NCI-H510A (cell line): ENCODE results near the gene AHDC1.
"Not testable (repeated sequence)": the region's sequence is repeated elsewhere in the genome, so short reads cannot be mapped to it uniquely, and the experiment has no call there.

Experiments used
- DNase-seq: peaks from one replicate; lab custom pipeline; 2025; lab: John Stamatoyannopoulos, UW

The AHDC1 gene

DNA sequence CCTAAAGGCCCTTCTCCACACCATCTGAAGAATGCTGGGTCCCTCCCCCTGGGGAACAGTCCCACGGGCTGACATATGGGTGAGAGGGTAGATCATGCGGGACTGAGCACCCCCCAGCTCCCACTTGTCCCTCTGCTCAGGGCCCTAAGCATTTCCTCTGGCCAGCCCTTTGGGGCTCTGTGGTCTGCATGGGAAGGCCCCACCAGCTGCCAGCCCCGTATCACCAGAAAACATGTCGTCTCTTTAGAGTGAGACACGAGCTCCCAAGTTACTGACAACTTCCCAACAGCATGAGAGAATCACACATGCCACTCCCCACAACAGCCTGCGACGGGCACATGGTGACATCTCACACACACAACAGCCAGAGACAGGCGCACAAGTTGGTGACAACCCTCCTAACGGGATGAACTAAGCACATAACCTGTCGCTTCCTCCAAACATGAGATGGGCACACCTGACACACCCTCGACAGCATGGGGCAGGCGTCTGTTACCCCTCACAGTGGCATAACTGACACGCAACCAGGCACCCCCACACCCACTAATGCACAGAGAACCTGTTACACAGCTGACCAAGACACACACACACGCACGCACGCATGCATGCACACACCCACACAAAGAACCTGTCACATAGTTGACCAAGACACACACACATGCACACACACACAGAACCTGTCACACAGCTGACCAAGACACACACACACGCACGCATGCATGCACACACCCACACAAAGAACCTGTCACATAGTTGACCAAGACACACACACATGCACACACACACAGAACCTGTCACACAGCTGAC, 41.2 kb downstream of the AHDC1 start:
- no peak for DNase-seq

DNA sequence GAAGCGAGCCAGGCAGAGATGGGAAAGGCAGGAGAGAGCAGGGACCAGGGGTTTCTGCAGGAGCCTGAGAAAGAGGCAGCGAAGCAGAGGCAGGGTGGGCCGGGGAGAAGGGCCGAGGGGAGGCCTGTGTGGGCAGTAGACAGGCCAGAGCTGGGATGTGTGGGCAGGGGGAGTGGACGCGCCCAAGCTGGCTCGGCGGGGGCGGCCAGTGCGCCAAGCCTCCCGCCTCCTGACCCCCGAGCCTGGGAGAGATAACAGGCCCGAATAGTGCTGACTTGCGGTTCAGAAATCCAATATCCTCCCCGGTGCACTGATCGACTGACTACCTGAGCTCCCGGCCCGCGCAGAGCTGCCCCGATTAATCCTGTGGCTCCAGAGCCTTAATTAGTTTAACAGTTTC, 41.9 kb downstream of the AHDC1 start:
- no peak for DNase-seq

DNA sequence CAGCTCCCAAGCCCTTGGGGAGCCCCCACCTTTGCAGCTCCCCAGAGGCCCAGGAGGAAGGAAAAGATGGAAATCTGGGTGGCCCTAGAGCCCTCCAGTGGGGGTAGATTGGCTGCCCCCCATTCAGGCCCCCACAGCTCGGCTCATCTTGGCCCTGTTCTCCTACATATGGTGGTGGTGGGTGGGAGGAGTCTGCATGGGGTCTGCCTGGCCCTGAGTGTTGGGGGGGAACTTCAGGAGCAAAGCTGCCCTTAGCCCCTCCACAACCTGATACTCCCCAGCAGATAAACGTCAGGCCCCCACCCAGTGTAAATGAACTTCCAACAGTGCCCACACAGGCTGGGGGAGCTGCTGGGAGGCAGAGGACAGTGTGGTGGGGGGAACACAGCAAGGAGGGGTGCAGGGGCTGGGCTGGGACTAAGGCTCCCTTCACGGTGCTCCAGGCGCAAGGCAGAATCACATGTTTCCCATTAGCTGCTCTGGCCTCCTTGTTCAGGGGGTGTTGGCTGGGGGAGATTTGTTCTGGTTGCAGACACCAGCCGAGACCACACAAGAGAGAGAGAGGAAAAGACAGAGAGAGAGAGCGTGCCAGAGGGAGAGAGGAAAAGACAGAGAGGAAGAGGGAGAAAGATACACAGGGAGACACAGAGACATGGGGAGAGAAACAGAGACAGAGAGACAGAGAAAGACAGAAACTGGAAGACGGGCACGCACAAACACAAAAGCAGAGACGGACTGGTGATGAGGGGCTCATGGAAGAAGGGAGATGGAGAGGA, 42.6 kb downstream of the AHDC1 start:
- DNase-seq = no peak

DNA sequence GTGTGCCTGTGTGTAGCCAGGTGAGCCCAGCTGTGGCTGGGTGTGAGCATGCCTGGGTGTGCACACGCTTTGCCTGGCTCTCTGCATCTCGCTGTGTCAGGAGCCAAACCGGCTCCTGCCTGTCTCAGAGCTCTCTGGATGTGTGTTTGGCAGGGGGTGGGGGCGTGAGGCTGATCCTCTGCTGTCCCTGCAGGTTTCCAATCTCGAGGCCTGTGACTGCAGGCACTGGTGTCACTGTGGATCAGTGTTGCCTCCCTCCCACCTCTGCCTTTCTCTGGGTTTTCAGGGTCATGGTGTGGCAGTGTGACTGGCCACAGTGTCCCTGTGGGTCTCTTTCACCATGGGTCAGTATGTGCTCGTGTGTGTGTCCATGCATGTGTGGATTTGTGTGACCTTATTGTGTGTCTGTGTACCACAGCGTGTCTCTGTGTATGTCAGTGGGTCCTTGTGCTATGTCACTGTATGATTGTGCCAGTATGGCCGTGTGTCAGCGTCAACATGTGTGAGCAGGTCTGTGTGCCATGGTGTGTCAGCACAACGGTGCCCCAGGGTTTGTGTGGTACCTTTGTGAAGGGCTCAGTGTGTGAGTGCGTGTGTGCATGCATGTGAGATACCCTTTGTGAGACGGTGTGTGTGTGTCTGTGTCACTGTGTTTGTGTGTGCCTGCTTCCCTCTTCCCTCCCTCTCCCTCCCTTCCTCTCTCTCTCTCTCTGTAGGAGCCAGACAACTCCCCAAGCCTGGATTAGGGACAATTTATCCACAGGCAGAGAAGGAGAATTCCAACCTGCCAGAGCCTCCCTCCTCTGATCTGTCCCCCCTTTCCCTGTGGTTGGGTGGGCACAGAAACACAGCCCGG, 43.4 kb downstream of the AHDC1 start:
- DNase-seq = no peak

DNA sequence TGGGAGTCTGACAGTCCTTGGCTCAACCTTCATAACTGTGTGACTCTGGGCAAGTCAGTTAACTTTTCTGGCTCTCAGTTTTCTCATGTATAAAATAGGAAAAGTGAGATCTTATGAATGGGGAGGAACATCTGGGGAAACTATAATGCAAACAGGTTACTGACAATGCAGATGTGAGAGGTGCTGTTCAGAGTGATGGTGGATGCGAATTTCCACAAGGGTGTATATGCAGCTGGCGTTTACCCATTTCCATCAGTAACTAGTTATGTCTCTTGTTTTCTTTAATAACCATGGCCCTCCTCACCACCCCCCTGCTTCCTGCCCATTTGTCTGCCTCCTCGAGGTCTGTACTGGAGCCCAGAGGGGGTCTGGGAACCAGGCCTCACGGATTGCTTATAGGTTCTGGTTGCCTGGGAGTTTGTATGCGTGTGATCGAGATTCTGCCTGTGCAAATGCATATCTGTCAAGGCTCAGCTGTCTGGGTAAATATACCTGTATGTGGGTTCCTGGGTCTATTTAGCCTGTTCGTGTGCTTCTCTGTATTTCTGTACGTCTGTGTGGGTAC, 44.4 kb downstream of the AHDC1 start:
- no peak for DNase-seq

DNA sequence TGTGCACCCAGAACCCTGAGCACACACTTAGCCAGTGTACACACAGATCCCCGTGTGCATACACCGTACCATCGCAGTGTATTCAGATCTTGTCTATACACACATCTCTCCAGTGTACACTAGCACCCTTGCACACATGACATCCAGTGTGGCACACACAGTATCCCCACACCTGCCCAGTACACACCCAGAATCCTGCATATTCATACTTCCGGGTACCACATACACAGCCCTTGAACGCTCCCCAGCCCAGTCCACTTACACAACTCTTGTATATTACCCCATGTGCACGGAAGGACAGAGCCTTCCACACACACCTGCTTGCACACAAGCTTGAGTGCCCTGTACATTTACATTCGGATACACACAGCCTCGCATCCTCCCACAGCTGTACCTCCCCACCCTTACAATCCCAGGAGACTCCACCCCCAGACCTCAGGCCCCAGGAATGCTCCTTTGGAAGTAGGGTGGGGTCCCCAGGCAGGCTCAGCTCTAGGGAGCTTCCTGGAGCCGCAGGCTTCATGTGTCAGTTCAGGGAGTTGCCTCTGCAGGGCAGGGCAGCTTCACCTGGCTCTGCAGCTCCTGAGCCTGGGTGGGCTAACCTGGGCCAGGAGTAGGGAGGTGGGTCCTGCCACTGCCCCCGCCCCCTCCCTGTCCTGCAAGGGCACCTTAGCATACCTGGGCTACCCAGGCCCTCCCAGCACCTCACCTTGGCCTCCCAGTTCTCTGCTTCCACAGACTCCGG, 46.2 kb downstream of the AHDC1 start:
- DNase-seq = no peak

DNA sequence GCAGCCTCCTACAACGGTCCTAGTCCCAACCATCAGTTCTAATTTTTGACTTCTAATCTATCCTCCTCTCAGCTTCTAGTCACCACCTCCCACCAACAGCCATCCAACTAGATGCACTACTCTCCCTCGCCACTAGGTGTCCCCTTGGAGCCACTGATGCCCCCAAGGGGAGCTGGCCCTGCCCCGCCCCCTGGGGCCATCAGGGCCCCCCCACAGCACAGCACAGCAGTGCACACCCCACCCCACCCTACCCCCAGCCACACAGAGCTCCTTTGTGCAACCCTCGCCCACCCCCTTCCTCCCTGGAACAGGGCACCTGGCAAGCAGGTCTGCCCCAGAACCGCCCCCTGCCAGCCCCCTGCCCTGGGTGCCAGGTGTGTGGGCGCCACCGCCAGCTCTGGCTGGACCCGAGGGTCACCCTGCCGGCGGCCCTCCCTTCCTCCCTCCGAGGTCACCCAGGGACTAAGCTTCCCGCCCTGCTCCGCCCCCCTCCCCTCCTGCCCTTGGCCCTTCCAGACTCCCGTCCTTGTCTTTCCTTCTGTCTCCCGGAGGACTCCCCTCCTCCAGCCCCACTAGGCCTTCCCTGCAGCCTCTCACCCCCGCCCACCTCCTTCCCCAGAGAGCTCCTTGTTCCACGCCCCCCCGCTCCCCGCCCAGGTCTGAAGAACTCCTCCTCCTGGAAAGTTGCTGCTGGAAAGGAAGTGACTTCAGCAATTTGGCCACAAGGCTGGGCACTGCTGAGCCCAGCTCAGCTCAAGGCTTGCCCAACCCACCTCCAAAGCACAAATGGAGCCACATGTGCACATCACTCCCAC, 47.0 kb downstream of the AHDC1 start:
- DNase-seq = no peak

DNA sequence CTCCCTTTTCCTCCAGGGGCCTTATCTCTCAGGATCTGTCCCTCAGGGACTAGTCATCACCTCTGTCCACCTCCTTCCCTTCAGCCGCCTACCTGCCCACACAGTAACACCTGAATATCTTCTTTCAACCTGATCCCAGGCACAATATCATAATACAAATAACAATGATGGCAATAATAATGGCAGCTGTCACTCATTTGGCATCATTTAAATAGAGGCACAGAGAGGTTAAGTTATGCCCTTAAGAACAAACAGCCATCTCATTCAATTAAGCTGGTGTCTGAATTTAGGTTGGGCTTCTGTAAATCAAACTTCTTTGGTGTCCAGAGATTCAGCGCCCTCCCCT, 47.5 kb downstream of the AHDC1 start:
- DNase-seq = no peak

DNA sequence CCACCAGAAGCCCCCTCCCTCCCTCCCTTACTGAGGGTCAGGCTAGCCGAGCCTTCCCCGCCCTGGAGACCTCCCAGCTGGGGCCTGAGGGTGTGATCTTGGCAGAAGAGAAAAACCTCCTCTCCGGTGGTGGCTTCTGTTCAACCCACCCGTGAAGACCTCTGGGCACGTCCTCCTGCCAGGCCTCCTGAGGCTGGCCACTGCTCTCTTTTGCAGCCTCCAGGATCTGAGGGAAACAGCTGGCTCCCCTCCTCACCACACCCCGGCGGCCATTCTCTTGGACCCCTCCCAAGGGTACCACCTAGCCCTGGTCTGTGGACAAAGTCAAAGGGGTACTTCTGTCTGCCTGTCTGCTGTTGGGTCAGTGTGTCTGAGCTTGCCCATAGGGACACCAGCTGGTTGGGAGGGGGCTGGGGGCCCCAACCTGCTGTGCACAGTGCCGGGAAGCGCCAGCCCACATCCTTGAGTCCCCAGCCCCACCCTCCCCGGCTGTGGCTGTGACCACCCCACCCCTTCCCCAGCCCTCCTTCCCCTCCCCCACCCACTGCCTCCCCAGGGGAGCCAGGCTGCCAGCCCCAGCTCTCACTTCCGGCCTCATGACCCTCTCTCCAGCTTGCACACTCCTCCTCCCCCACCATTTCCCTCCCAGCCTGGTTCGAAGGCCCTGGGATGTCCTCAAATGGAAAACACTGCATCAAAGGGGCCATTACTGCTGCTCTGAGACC, 48.1 kb downstream of the AHDC1 start:
- DNase-seq = no peak

DNA sequence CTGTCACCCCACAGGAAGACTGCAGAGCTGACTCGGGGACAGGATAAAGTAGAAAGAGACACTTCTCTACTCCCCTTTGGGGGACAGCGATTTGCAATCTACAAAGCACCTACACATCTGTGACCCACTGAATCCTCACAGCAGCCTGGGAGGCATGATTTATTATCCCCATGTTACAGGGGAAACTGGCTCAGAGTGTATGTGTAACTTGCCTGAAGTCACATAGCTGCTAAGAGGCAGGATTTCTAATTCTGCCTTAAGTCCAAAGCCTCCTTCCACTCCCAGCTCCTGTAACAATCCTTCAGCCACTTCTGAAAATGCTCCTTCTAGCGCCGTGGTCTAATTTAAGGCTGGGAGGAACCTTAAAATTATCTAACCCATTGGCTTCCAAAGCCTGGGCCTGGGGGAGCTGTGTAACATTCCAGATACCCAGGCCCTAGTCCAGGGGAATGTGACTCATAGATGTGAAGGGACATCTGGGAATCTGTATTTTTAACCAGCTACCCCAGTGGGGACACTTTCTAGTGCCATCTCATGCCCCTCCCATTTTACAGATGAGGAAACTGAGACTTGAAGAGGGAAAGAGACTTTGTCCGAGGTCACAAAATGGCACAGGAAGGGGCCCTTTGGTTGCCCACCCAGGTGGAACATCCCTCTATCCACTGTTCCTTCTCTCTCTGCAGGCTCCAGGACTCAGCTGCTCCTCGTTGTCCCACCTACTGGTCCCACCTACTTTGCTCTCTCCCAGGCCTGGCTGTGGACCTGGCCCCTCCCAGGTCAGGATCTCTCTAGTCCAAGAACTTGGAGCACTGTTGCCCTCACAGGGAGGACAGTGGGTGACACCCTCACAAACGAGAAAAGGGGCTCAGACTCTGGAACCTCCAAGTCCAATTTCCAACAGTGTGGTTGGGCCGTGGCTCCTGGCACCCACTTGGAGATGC, 48.9 kb downstream of the AHDC1 start:
- no peak for DNase-seq

DNA sequence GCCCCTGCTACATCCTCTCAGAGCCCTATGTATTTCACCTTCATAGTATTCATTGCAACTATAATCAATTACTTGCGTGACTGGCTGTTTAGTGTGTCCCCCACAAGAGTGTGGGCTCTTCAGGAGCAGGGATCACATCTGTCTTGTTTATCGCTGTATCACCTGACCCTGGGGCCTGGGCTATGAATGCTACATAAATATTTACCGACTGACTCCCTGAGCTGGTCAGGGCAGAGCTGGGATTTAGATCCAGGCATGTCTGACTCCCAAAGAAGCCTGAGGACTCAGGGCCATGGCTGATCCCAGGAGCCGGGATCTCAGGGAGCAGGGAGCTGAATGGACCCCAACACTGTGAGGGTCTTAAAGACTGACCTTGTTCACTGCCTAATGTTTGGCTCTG, 49.7 kb downstream of the AHDC1 start:
- DNase-seq = no peak

DNA sequence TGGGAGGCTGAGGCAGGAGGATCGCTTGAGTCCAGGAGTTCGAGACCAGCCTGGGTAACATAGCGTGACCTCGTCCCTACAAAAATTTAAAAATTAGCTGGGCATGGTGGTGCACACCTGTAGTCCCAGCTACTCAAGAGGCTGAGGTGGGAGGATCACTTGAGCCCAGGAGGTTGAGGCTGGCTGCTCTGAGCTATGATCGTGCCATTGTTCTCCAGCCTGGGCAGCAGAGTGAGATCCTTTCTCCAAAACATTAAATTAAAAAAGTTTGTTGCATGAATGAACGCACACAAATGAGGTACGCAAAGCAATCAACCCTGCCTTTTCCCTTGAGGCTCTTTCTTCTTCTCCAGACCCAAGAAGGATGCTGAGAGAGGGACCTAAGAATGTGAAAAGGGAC, 50.1 kb downstream of the AHDC1 start:
- not testable (repeated sequence) for DNase-seq

DNA sequence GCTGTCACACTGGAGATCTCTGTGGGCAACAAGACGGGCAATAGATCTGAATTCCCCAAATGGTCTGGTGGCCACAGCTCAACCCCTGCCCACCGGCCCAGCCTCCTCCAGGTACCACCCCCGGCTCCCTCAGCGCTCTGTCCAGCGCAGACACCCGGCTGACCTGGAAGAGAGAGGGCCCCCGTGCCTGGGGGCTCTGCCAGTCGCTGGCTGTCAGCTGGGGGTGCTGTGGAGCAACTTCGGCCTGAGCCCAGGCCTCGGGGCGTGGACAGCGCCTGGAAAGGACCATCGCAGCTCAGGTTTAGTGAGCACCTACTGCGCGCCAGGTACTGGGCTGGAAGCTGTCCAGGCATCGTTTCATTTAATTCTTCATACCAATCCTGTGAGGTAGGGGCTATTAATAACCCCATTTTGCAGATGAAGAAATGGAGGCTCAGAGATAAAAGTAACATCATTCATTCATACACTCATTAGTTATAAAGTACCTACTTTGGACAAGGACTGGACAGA, 51.0 kb downstream of the AHDC1 start:
- no peak for DNase-seq

DNA sequence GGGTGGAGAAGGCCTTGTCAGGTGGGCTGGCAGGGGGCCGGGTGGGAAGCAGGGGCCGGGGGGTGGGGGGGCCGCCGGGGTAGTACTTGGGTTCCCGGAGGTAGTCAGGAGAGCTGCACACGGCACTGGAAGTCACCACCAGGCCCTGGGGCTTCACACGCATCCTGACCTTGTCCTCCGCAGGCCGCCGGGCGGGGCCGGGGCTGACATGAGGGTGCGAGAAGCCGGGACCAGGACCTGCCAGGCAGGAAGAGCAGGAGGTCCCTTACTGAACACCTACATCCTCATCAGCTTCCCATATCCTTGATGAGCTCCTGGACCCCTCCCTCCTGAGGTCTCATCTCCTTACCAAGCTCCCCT, 52.0 kb downstream of the AHDC1 start:
- DNase-seq = no peak

DNA sequence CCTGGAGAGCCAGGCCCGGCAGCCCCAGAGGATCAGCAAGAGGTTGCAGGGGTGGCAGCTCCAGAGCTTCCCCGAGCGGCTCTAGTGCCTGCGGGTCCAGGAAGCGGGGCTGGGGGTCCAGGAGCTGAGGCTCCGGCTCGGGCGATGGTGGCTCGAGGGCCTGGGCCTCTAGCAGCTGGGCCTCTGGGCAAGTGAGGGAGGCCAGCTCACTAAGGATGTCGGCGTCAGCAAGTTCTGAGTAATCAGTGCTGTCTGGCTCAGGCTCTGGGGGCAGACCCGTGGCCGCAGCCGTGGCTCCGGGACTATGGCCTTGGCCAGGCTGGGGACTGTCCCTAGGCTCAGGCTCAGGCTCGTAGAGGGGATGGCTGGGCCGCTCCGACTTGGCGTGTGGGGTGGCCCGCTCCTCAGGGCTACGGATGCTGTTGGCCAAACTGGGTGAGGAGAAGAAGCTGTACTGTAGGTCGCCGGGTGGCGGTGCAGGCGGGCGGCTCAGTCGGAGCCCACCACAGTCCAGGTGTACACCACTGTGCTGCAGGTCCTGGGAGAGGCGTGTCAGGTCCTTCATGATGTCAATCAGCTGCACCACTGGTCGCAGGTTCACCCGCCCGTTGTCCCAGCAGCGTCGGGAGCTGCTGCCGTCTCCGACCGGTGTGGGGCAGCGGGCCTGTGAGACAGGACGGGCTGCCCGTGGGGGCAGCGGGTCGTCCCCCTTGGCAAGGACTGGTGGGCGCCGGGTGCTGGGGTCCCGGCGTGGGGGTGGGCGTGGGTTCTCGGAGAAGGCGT, 52.6 kb downstream of the AHDC1 start:
- DNase-seq = no peak

DNA sequence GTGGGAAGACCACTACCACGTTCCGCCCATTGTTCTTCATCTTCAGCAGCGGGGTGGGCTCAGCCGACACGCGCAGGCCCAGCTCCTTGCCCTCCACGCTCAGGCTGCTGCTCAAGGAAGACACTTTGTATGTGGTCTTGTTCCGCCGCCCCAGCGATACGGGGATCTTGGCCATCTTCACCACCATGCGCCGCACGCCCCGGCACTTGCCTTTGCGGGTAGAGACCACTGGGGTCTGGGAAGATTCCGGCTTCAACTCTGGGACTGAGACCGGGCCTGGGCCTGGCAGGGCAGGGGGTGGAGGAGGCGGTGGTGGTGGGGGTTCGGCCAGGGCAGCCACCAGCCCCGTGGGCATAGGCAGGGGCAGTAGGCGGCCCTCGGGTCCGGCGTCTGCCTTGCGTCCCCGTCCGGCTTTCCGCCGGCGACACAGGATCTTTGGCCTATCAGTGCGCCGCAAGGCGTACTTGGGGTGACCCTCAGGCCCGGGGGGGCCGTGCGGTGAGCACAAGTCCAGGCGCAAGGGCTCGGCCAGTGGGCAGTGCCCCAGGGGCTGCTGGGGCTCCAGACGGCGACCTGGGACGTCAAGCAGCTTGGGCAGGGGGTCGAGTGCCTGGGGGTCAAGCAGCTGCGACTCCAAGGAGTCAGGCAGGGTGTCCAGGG, 53.3 kb downstream of the AHDC1 start:
- DNase-seq = no peak

DNA sequence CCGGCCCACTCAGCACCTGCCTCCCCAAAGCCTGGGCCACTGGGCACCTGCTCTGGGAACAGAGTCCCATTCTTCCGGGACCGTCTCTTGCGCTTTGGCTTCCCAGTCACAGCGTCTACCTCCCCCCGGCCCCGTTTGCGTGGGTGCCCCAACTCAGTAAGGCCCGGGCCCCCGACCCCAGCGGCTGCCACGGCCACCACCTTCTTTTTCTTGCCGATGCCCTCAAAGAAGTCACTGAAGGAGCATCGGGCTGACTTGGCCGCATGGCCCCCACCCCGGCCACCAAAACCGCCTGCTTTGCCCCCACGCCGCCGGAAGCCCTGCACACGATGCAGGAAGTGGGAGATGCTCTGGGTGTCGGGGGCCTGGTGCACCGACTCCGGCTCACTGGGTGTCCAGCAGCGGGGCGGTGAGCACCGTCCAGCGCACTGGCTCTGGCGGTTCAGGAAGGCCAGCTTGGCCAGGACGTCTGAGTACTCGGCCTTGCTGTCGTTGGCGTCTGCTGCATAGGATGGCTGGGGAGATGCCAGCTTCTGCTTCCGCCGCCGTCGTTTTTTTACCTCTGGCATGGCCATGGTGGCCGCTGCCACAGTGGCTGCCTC, 54.0 kb downstream of the AHDC1 start:
- DNase-seq = no peak
